ENCODE data around the gene SDK1. TPM values are rescaled to one million over a fixed set of nuclear protein-coding genes. Genes with fewer than 3 reads are reported as not detected.
"Not testable (repeated sequence)": the region's sequence is repeated elsewhere in the genome, so short reads cannot be mapped to it uniquely, and the experiment has no call there.

The SDK1 gene
- total RNA-seq, 1 donor from 2014 or later, result 0.34 TPM

- intact Hi-C loops (cut with micrococcal nuclease), result no loop called here
Measured at GRCh38 chr7:3643091-3643490, 342.0 kb downstream of the SDK1 start.

DNA sequence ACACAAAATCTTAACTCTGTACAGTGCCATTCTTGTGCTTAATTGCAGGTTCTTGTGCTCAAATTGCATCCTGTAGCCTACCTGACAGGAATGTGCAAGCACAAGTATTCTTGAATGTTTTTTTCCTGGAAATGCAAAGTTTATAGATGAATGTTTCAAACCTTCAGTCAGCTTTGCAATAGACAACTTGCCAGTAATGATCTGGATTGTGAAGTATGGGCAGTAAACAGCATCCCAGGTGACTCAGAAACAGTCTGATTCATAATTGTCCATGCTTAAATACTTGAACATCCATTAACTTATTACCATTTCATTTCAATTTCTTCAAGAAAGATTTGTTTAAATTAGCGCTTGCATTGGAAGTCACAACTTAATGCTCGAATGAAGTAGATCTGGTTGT, 347.2 kb downstream of the SDK1 start:
- intact Hi-C loops (cut with micrococcal nuclease), result no loop called here

DNA sequence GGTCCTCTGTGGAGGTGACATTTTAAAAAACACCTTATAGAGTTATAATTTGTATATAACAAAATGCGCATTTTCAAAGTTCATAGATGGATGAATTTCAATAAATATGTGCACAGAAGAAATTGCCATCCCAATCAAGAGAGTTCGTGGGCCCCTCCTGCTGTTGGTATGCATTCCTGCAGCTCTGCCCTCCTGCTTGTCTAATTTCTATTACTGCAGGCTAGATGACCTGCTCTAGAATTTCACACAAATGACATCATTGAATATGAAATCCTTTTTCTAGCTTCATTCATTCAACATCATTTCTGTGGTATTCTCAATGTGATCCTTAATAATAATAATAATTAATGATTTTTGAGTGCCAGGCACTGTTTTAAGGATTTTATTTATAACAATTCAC, 348.2 kb downstream of the SDK1 start:
- intact Hi-C loops (cut with micrococcal nuclease), result no loop called here

DNA sequence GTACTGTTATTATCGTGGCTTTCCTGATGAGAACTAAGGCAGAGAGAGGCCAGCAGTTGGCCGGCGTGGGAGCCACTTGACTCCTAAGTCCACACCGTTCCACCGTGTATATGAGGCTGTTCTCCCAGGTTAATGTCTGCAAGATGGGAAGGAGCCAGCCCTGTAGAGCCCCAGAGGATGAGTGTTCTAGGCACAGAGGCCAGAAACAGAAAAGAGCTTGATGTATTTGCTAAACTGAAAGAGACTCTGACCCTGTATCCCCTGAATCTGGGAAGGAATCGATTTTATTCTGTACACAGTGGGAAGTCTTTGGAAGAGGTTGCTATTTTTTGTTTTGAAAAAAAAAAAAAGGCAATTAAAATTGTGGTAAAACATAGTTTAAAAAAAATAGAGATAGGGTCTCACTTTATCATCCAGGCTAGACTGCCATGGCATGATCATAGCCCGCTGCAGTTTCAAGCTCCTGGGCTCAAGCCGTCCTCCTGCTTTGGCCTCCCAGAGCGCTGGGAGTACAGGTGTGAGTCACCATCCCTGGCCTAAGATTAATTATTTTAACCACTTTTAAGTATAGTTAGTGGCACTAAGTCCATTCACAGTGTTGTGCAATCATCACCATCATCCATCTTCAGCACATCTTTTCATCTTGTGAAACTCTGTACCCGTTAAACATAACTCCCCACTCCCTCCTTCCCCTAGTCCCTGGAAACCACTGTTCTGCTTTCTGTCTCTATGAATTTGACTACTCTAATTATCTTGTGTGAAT, 348.8 kb downstream of the SDK1 start:
- intact Hi-C loops (cut with micrococcal nuclease), result no loop called here

DNA sequence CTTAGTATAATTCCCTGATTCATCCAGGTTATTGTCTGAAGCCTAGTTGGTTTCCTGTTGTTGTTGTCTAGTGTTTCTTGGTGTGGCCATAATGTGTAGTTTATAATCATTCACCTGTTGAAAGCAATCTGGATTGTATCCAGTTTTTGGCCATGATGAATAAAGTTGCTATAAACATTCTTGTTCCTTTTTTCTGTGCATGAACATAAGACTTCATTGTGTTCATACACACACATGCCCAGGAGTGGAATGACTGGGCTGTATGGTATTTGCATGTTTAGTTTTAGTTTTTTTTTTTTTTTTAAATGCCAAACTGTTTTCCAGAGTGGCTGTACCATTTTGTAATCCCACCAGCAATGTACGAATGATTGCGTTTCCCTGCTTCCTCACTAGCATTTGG, 349.8 kb downstream of the SDK1 start:
- intact Hi-C loops (cut with micrococcal nuclease), result no loop called here

DNA sequence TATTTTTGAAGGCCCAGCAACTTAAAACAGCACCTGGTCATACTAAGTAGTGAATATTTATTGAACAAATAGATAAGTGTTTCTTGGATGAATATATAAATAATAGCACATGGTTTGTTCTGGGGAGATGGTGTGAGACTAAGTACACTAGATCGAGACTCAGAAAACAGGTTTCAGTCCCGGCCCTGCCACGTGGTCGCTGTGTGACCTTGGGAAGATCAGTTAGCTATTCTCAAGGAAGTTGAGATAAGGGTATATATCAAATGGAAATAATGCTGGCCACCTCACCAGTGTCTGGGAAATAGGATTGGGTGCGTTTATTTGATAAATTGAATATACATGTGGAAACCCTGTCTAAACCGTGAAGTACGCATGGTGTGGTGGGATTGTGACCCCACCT, 354.6 kb downstream of the SDK1 start:
- intact Hi-C loops (cut with micrococcal nuclease), result no loop called here

DNA sequence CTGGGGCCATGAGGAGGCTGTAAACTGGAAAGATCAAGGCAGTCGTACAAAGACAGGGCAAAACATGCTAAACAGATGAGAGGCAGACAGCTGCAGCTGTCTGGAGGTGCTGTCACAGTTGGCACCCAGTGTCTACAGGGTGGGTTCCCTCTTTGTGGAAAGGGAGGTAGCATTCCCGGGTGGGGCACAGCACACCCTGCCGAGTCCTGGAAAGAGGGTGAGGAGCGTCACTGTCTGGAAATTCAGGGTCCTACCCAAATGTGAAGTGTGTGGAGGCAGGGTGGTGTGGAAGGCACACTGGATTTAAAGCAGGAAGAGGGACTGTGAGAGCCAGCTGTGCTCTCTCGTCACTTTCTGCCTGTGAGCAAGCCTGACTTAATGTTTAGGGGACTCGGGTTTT, 356.2 kb downstream of the SDK1 start:
- intact Hi-C loops (cut with micrococcal nuclease), result no loop called here

GRCh38 chr7:3668743-3669142, 367.7 kb downstream of the SDK1 start:
- intact Hi-C loops (cut with micrococcal nuclease), result no loop called here

DNA sequence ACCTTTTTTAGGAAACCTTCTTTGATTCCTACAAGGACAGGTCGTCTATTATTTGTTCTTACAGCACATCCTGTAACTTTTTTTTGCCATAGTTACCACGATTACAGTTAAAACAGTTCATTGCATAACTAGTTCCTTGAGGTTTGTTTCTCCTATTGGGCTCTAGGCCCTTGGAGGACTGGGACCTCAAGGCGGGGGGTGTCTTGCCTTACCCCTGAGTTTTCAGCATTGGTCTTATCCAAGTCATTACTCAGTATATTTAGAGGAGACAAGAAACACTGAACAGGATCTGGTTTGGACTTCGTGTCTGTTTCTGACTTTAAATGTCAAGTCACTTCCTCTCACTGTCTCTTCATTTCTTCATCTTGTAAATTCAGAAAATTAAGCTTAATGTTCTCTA, 369.8 kb downstream of the SDK1 start:
- intact Hi-C loops (cut with micrococcal nuclease), result no loop called here

DNA sequence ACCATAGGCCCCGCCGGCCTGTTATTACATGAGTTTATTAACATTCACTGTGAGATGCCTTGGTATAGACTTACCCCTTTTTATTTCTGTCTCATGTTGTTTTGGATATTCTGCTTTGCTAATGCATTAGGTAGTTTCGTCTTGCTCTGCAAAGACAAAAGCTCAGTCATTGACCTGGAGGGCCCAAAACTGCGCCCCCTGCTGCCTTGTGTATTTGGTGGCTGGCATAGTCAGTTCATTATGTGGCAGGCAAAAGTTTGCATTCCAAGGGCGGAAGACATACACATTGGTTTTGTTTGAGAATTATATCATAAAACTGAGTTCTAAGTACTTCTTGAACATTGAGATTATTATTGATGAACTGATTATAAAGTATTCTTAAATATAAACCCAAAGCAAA, 372.5 kb downstream of the SDK1 start:
- intact Hi-C loops (cut with micrococcal nuclease), result no loop called here

- intact Hi-C loops (cut with micrococcal nuclease), result no loop called here
Measured at GRCh38 chr7:3678314-3678810, 377.3 kb downstream of the SDK1 start.

DNA sequence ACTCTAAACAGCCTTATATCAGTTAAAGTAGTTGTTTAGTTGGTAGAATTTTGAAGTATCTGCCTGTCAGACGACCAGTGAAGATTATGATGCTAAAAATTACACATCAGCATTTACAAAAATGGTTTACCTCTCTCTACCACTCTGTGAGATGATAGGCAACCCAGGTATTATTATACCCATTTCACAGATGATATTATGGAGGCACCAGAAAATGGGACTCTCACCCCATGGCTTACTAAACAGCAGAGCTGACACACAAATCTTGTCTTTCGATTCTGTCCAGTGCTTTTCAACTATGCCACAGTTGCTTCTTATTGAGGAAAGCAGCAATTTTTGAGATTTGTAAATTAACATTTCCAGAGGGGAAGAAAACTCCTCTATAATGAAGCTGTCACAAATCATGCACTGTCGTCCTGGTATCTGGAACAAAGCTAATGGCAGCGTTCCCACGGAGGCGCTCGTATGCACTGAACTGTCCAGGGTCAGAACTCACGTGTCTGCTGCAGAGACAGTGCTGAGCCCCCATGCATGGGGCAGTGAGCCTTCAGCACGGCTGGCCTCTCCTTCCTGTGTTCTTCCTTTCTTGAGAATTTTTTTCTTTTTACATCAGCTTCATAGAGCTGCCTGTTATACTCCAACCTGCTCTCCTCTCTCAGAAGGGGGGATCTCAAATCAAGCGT, 381.1 kb downstream of the SDK1 start:
- intact Hi-C loops (cut with micrococcal nuclease), result no loop called here

DNA sequence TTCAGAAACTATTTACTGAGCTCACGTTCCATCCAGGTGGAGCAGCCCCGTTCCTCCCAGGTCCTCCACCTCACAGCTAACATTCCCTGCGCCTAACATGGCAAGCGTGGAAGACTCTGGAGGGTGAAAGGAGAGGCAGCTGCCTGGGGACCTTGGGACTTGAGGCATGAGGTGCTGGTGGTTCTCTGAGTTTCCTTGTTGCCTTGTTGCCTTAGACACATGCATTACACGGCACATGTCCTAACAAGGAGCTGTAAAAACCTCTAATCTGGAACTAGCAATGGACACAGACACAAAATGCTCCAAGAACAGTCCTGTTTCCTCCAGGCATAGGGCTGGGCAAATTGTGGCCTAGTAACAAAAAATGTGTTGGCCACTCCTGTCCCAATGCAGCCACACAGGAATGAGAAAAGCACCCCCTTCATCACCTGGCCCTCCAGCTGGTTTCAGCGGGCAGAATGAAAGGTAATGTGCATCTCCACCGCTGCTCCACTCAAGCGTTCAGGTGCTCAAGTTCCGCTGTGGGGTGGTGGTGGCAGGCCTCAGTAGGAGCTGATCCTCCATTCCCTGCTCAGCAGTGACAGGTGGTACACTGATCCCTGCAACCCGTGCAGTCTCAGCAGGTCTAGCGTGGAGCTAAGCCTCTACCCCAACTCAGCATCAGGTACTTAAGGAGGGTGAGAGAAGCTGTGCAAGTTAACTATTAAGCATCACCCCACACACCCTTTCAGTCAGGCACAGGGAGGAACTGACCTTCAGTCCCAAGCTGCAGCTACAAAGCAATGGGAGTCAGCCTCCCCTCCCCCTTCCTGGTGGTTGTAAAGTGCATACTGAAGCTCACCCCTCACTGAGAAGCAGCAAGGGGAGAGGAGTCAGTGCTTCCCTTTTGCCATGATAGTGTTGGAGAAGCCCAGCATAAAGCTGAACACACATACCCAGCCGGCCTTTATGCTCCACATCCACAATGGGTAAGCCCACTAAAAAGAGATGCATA, 382.8 kb downstream of the SDK1 start:
- intact Hi-C loops (cut with micrococcal nuclease), result no loop called here

DNA sequence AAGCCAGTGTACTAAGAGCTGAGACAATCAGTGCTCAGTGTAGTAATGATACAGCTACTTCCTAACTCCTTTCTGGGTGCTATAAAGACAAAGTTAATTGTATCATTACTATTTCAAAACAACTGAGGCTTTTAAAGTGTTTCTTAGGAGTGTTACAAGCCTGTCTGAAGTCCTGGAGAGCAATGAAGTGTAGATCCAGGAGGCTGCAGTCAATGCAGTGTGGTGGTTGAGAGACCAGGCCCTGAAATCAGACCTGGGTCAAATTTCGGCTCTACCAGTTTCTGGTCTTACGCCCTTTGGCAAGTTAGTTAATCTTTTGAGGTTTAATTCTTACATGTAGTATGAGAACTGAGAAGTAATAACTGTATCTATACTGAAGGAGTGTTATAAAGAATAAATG, 387.0 kb downstream of the SDK1 start:
- intact Hi-C loops (cut with micrococcal nuclease), result no loop called here

DNA sequence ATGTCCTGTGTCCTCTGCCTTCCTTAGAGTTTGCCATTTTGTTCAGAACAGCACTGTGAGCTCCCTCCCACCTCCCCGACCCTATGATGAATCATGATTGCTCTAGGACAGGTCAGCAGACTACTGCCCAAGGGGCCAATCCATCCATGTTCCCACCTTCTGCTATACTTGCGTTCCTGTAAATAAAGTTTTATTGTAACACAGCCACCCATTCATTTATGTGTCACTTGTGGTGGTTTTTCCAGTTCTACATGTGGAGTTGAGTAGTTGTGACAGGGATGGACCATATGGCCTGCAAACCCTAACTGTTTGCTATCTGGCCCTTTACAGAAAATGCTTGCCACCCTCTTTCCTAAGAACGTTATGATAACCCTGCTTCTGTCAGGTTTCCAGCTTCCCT, 387.8 kb downstream of the SDK1 start:
- intact Hi-C loops (cut with micrococcal nuclease), result no loop called here

DNA sequence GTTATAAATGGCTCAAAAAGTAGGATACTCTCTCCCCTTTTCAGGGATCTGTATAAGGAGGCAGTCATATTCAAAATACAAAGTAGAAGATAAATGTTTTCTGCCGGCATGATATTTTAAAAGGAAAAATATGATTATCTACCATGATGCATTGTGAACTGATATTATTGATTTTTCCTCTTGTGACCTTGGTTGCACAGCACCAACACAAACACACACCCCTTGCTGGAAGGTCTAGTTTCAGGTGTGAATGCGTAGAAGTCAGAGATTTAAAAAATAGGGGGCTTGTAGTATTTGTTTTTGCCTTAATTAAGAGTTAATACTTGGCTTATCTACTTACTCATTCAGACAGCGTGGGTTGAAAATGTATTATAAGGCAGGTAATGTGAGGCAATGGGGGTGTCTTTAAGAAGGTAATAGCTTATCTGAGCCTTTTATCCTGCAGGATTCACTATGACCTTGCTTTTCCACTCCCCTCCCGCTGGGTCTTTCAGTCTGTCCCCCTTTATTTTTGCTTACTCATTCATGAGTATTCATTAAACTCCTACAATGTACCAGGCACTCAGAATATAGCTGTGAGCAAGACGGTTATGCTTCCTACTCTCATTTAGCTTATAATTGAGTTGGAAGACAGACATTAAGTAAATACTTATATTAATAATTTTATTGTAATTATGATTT, 390.6 kb downstream of the SDK1 start:
- intact Hi-C loops (cut with micrococcal nuclease), result loop anchor here (10.0 kb wide), 1 partner anchor 203 kb away; no protein-coding TSS in a partner anchor

GRCh38 chr7:3695602-3696001, 394.6 kb downstream of the SDK1 start:
- intact Hi-C loops (cut with micrococcal nuclease), result loop anchor here (10.0 kb wide), 1 partner anchor 199 kb away; no protein-coding TSS in a partner anchor

DNA sequence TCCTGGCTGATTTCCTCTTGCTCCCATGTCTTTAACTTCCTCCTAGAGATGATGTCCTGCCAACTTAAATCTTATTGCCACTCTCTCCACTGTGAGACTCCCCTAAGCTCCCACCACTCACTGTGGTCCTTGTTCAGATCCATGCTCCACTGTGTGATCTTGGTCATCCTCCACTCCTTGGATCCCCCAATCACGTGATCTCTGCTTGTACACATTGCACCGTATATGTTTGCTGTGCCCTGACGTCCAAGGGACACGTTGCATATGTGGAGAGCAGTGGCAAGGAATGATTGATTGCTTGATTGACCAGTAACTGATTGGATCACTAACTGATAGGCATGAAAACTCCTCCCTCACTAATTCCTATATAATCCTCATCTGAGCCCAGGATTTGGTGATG, 395.1 kb downstream of the SDK1 start:
- intact Hi-C loops (cut with micrococcal nuclease), result loop anchor here (10.0 kb wide), 1 partner anchor 199 kb away; no protein-coding TSS in a partner anchor

GRCh38 chr7:3697472-3697871, 396.4 kb downstream of the SDK1 start:
- intact Hi-C loops (cut with micrococcal nuclease), result loop anchor here (10.0 kb wide), 1 partner anchor 197 kb away; no protein-coding TSS in a partner anchor

- intact Hi-C loops (cut with micrococcal nuclease), result no loop called here
Measured at GRCh38 chr7:3705258-3705657, 404.2 kb downstream of the SDK1 start.

- intact Hi-C loops (cut with micrococcal nuclease), result not testable (repeated sequence)
Measured at GRCh38 chr7:3706091-3706490, 405.0 kb downstream of the SDK1 start.
